Thyroid gland (tissue), 4 donors: Measurements from ENCODE around the gene BTBD8. TPM values are rescaled to one million over a fixed set of nuclear protein-coding genes. Genes with fewer than 3 reads are reported as not detected.

ENCODE experiments used
- DNase-seq, 2 donors: peaks; one replicate each; pipeline ENCODE4 v3.0.0-alpha.2; 2019
- H3K27ac ChIP-seq, 3 donors: fragments of 200-600 bp; sonication (generic); 1 replicate in 2 of 3; 2 replicates in 1 of 3; pipeline ENCODE4 v1.5.1; 2016 to 2019; ENCODE audit warnings: mild to moderate bottlenecking in 1 of 3, moderate library complexity in 1 of 3
- H3K27me3 ChIP-seq: fragments of 200-600 bp; sonication (generic); one replicate; pipeline ENCODE4 v1.5.1; 2019
- H3K36me3 ChIP-seq, 2 donors: fragments of 200-600 bp; sonication (generic); one replicate each; pipeline ENCODE4 v1.5.1; 2016 to 2019
- H3K4me1 ChIP-seq, 2 donors: fragments of 200-600 bp; sonication (generic); one replicate each; pipeline ENCODE4 v1.5.1; 2017 to 2019
- H3K4me3 ChIP-seq, 3 donors: fragments of 200-600 bp; sonication (generic); replicated peaks in 1 of 3; 1 replicate in 2 of 3; 2 replicates in 1 of 3; pipeline ENCODE4 v1.5.1; 2016; ENCODE audit warnings: mild to moderate bottlenecking in 1 of 3
- H3K9me3 ChIP-seq: fragments of 200-600 bp; sonication (generic); one replicate; pipeline ENCODE4 v1.5.1; 2017
- POLR2A ChIP-seq, 2 donors: fragments of 450-650 bp; IDR thresholded peaks; one replicate each; pipeline ENCODE4 v1.6.1; 2017; ENCODE audit warnings: antibody characterized with exemption in 2 of 2, mild to moderate bottlenecking in 2 of 2, moderate library complexity in 1 of 2
- WGBS, 2 donors: methylation state at CpG; one replicate each; pipeline ENCODE4 v1.1.5; 2017; 5-methylcytosine and 5-hydroxymethylcytosine counted together
- intact Hi-C: fragments of 100-400 bp; cut with DNase I; formaldehyde crosslinking; loops from one replicate; pipeline ENCODE4 v1.15.1; 2023
- total RNA-seq, 4 donors: library from RNA; depleted of rRNA; stranded (reverse); fragments of >200 nt; gene quantifications; one replicate each; pipeline ENCODE4 v1.2.3, GENCODE V29; 2016
- TF ChIP-seq, protein P1 (sequence below), 6 experiments: fragments of 200-600 bp in 3 of 6; fragments of 450-650 bp in 3 of 6; sonication (generic) in 3 of 6; IDR thresholded peaks; one replicate each; pipeline ENCODE4 v1.5.1; 2016 to 2019; ENCODE audit warnings: antibody characterized with exemption in 6 of 6, mild to moderate bottlenecking in 2 of 6, inconsistent platforms in 1 of 6, moderate library complexity in 1 of 6

The BTBD8 gene
- total RNA-seq, 4 donors from 2014 or later: 11.0 to 18.3 (median 15.9) TPM

DNA sequence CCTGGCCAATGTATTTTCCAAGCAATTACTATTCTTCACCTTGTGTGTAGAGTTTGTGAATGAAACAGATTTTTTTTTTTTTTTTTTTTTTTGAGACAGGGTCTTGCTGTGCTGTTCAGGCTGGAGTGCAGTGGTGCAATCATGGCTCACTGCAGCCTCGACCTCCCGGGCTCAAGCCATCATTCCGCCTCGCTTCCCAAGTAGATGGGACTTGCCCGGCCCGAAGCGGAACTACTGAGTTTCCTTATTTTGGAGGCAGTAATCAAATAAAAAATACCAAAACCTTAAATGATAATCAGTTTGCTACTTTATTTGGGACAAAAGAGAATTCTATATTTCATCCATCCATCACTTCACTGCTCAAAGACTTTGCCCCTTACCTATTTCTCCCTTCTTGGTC, 704 bp upstream of the BTBD8 start:
- Histone ChIP-seq H3K27ac (no peak overlapping the region), H3K4me3 (no peak overlapping the region), H3K27me3 (no peaks in the 10 kb centered on the region), H3K36me3 (no peaks in the 10 kb centered on the region), H3K9me3 (no peaks in the 10 kb centered on the region), H3K4me1 (peaks cover 10 to 13% of the 10 kb centered on the region in 2 donors)
- no peak for DNase-seq
- no peak for TF ChIP-seq POLR2A (IDR thresholded peaks at IDR 0.05)
- intact Hi-C loops: no loop called here
- 95 to 96% methylated on average over 7 of the region's 7 CpGs for WGBS, 2 donors

DNA sequence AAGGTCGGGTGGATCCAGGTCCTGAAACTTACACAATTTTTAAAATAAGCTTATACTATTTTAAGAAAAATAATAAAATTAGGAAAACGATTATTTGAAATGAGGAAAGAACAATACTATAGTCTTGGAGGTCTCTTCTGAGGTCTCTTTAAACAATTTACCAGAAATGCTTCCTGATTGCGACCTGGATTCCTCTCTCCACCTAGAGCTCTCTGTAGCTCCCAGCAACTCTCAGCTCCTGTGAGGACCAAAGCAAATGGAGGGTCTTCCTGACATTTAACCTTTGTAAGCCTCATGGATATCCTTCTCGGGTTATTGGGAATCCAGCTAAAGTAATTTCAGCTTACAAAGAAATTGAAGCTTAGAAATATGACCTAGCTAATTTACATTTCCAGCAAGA, 886 bp downstream of the BTBD8 start:
- no peaks in the 10 kb centered on the region for H3K36me3 ChIP-seq
- H3K27me3 ChIP-seq: no peaks in the 10 kb centered on the region
- H3K4me3 ChIP-seq: peak overlapping the region in 2 of 3 donors; percentile 60 to 87
- peaks cover 10 to 13% of the 10 kb centered on the region in 2 donors for H3K4me1 ChIP-seq
- TF ChIP-seq, protein P1, sequence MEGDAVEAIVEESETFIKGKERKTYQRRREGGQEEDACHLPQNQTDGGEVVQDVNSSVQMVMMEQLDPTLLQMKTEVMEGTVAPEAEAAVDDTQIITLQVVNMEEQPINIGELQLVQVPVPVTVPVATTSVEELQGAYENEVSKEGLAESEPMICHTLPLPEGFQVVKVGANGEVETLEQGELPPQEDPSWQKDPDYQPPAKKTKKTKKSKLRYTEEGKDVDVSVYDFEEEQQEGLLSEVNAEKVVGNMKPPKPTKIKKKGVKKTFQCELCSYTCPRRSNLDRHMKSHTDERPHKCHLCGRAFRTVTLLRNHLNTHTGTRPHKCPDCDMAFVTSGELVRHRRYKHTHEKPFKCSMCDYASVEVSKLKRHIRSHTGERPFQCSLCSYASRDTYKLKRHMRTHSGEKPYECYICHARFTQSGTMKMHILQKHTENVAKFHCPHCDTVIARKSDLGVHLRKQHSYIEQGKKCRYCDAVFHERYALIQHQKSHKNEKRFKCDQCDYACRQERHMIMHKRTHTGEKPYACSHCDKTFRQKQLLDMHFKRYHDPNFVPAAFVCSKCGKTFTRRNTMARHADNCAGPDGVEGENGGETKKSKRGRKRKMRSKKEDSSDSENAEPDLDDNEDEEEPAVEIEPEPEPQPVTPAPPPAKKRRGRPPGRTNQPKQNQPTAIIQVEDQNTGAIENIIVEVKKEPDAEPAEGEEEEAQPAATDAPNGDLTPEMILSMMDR (IDR thresholded peaks at IDR 0.05): no peak
- no peak for TF ChIP-seq POLR2A (IDR thresholded peaks at IDR 0.05)
- no peaks in the 10 kb centered on the region for H3K9me3 ChIP-seq
- intact Hi-C loops: no loop called here
- DNase-seq: no peak
- WGBS, 2 donors: 28 to 31% methylated on average over 4 of the region's 4 CpGs
- H3K27ac ChIP-seq: peak overlapping the region; percentile 74 to 89 (median 76)

DNA sequence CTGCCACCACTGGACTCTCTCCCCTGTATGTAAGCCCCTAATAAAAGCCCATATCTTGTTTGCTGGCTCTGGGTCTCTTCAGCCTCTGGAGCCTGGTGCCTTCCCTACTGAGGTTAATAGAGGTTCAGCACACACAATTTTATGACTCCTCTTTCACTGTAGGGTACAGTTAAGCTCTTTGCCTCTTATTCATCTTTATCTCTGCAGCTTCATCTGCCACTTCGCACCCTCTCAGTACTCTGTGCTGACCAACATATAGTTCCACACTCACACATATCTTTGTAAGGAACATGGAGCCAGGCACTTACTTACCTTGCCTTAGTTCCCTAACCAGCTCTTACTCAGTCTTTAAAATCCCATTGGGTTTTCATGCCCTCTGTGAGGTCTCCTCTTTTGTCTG, 4.5 kb downstream of the BTBD8 start:
- Histone ChIP-seq H3K4me3 (no peak overlapping the region), H3K9me3 (no peaks in the 10 kb centered on the region), H3K27me3 (no peaks in the 10 kb centered on the region), H3K27ac (no peak overlapping the region), H3K36me3 (no peaks in the 10 kb centered on the region), H3K4me1 (peaks cover 10 to 13% of the 10 kb centered on the region in 2 donors)
- no peak for TF ChIP-seq POLR2A (IDR thresholded peaks at IDR 0.05)
- TF ChIP-seq, protein P1 (IDR thresholded peaks at IDR 0.05): no peak
- DNase-seq: no peak
- intact Hi-C loops: no loop called here
- 93 to 94% methylated on average over 1 of the region's 1 CpG for WGBS, 2 donors

DNA sequence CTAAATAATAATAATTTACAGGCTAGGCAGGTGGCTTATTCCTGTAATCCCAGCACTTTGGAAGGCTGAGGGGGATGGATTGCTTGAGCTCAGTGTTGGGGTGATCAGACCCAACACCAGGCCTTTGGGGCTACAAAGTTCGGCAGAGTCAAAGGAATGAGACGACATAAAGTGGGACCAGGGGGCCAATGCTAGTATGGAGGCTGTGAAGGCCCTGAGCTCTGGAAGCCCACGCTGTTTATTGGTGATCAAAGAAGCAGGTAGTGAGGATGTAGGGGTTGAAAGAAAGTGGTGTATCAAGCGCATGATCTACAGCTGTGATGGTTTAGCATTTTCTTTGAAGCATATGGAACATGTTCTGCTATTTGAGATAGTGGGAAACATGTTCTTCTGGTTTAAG, 5.6 kb downstream of the BTBD8 start:
- no peak for TF ChIP-seq POLR2A (IDR thresholded peaks at IDR 0.05)
- TF ChIP-seq, protein P1 (IDR thresholded peaks at IDR 0.05): no peak
- Histone ChIP-seq H3K27ac (no peak overlapping the region), H3K27me3 (no peaks in the 10 kb centered on the region), H3K36me3 (no peaks in the 10 kb centered on the region), H3K4me1 (peaks cover 10 to 13% of the 10 kb centered on the region in 2 donors), H3K9me3 (no peaks in the 10 kb centered on the region), H3K4me3 (no peak overlapping the region)
- no peak for DNase-seq
- intact Hi-C loops: no loop called here
- WGBS, 2 donors: 96 to 97% methylated on average over 4 of the region's 4 CpGs

DNA sequence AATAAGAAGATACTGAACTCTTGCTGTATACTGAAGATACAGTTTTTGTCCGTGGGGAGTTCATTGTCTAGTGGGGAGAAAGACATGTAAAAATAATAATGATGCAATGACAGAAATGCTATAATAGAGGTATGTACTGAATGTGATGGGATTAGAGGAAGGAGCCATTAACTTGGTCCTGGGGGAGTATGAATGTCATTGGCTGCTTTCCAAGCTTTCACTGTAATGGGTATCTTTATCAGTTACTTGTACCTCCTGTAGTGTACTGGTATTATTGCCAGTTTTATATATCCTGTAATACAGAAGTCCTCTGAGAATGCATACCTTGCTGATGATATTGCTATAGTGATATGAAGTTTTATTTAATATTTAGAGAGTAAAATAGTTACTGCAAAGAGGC, 7.4 kb downstream of the BTBD8 start:
- 87 to 95% methylated on average over 1 of the region's 1 CpG for WGBS, 2 donors
- H3K36me3 ChIP-seq: no peaks in the 10 kb centered on the region
- H3K9me3 ChIP-seq: no peaks in the 10 kb centered on the region
- no peak for TF ChIP-seq POLR2A (IDR thresholded peaks at IDR 0.05)
- TF ChIP-seq, protein P1 (IDR thresholded peaks at IDR 0.05): no peak
- H3K4me3 ChIP-seq: no peak overlapping the region
- H3K4me1 ChIP-seq: no peaks in the 10 kb centered on the region
- no peak overlapping the region for H3K27ac ChIP-seq
- no peaks in the 10 kb centered on the region for H3K27me3 ChIP-seq
- DNase-seq: no peak
- intact Hi-C loops: no loop called here

DNA sequence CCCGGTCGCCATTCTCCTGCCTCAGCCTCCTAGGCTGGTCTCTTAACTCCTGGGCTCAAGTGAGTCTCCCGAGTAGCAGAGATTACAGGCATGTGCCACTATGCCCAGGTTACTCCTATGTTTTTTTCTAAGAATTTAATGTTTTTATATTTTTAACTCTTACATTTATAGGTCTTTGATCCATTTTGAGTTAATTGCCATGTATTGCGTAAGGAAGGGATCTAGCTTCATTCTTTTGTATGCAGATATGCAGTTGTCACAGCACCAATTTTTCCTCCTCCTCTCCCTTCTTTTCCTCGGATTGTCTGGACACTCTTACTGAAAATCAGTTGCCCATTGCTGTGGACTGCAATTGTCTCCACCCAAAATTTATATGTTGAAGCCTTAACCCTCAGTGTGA, 11.5 kb downstream of the BTBD8 start:
- no peaks in the 10 kb centered on the region for H3K9me3 ChIP-seq
- no peak for DNase-seq
- H3K27me3 ChIP-seq: no peaks in the 10 kb centered on the region
- peaks cover 0 to 4% of the 10 kb centered on the region in 2 donors for H3K4me1 ChIP-seq
- H3K4me3 ChIP-seq: no peak overlapping the region
- intact Hi-C loops: no loop called here
- H3K36me3 ChIP-seq: no peaks in the 10 kb centered on the region
- 96% methylated on average over 5 of the region's 5 CpGs for WGBS, 2 donors
- no peak overlapping the region for H3K27ac ChIP-seq
- no peak for TF ChIP-seq POLR2A (IDR thresholded peaks at IDR 0.05)
- TF ChIP-seq, protein P1 (IDR thresholded peaks at IDR 0.05): no peak
